Cardiac muscle cell (in vitro differentiated cells and primary cell): ENCODE measurements around the gene TIMM17B. TPM values are rescaled to one million over a fixed set of nuclear protein-coding genes. Genes with fewer than 3 reads are reported as not detected.
"Not testable (repeated sequence)": the region's sequence is repeated elsewhere in the genome, so short reads cannot be mapped to it uniquely, and the experiment has no call there.

Experiments used
- DNase-seq, 2 donors: peaks; one replicate each; pipeline versions ENCODE4 v3.0.0 to v3.0.0-alpha.2; 2010 to 2017; ENCODE audit warnings: low read depth in 1 of 2, low spot score in 1 of 2
- H3K27ac ChIP-seq: fragments of 200-600 bp; sonication (generic); 2 replicates; pipeline ENCODE4 v1.5.1; 2016
- H3K27me3 ChIP-seq: fragments of 200-600 bp; sonication (generic); 2 replicates; pipeline ENCODE4 v1.6.0; 2016; ENCODE audit warnings: control low read depth
- H3K36me3 ChIP-seq: fragments of 200-600 bp; sonication (generic); 2 replicates; pipeline ENCODE4 v1.5.1; 2016; ENCODE audit warnings: control low read depth
- H3K4me1 ChIP-seq: fragments of 200-600 bp; sonication (generic); 2 replicates; pipeline ENCODE4 v1.8.1; 2017; ENCODE audit warnings: low read depth, mild to moderate bottlenecking, mixed run types
- H3K4me3 ChIP-seq: fragments of 200-600 bp; sonication (generic); 2 replicates; pipeline ENCODE4 v1.5.1; 2016; ENCODE audit warnings: mild to moderate bottlenecking
- H3K9me3 ChIP-seq: fragments of 200-600 bp; sonication (generic); 2 replicates; pipeline ENCODE4 v1.5.1; 2017; ENCODE audit warnings: low read depth, mild to moderate bottlenecking, control low read depth
- CTCF ChIP-seq: IDR thresholded peaks from 2 replicates; pipeline ENCODE4 v1.5.1; 2012; ENCODE audit warnings: low read depth, mild to moderate bottlenecking, low read length
- polyA plus RNA-seq: library from polyadenylated mRNA; unstranded; fragments of >200 nt; fragmentation: Nextera tagmentation; extraction: Ambion mirVana; gene quantifications from 2 replicates; pipeline ENCODE4 v1.2.1, GENCODE V29; 2016
- total RNA-seq: library from RNA; depleted of rRNA; stranded (reverse); fragments of >200 nt; gene quantifications from 2 replicates; pipeline ENCODE4 v1.2.3, GENCODE V29; 2016

Gene TIMM17B
- total and polyA plus RNA-seq, 2 experiments from 2014 or later = 127 to 219 TPM

GRCh38 chrX:48864210-48864609 is 33.4 kb downstream of the TIMM17B start:
- Histone ChIP-seq H3K36me3 (no peaks in the 10 kb centered on the region), H3K27me3 (no peaks in the 10 kb centered on the region), H3K4me1 (no peaks in the 10 kb centered on the region), H3K4me3 (no peak overlapping the region), H3K9me3 (no peaks in the 10 kb centered on the region), H3K27ac (no peak overlapping the region)
- TF ChIP-seq CTCF = no peak
- peak in 1 of 2 donors; percentile 48 for DNase-seq

DNA sequence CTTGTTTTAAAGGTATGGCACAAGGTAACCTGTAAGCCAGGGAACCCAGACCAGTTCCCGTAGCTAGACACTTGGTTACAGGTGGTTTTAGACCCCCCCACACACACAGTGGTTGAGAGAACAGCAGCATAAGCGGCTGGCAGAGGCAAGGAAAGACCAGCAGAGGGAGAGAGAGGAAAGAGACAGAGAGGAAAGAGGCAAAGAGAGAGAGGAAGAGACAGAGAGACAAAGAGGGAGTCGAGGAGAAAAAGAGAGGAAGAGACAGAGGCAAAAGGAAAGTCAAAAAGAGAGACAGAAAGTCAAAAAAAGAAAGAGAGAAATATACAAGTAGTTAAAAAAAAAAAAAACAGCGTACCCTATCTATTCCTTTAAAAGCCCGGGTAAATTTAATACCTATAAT is 42.7 kb downstream of the TIMM17B start:
- H3K9me3 ChIP-seq = no peaks in the 10 kb centered on the region
- H3K36me3 ChIP-seq = no peaks in the 10 kb centered on the region
- H3K27ac ChIP-seq = no peak overlapping the region
- H3K4me1 ChIP-seq = no peaks in the 10 kb centered on the region
- peak in 1 of 2 donors; percentile 11 for DNase-seq
- no peaks in the 10 kb centered on the region for H3K27me3 ChIP-seq
- H3K4me3 ChIP-seq = no peak overlapping the region
- peak; percentile 40 for TF ChIP-seq CTCF

DNA sequence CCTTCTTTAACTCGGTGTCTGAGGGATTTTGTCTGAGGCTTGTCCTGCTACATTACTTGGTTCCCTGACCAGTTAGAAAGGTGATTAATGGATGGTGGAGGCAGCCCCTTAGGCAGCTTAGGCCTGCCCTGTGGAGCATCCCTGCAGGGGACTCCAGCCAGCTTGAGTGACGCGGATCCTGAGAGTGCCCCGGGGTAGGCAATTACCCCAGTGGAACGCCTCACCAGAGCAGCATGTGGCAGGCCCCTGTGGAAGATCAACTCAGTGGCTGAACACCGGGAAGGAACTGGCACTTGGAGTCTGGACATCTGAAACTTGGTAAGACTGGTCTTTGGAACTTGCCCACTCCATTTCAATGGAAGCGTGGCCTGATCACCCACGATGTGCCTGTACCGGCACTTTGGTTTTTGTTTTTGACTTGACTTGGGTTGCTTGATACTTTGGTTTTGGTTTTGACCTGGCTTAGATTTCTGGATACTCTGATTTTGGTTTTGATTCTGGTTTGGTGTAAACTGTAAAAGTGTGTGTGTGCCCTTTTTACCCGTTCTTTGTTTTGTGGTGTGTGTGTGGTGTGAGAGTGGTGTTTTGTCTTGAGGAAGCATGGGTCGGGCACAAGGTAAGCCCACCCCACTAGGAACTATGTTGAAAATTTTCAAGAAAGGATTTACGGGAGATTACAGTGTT is 43.3 kb downstream of the TIMM17B start:
- not testable (repeated sequence) for H3K4me3 ChIP-seq, DNase-seq, H3K36me3 ChIP-seq, H3K27ac ChIP-seq, H3K4me1 ChIP-seq, H3K9me3 ChIP-seq, H3K27me3 ChIP-seq

DNA sequence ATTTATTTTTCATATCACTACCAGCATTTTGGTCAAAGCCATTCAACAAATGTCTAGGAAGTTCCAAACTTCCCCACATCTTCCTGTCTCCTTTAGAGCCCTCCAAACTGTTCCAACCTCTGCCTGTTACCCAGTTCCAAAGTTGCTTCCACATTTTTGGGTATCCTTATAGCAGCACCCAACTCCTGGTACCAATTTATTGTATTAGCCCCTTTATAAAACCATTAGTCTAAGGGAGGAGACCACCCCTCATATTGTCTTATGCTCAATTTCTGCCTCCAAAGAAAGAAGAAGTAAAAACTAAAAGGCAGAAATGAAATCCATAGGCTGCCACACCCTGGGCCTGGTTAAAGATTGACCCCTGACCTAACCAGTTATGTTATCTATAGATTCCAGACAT is 44.1 kb downstream of the TIMM17B start:
- H3K4me3 ChIP-seq, H3K36me3 ChIP-seq, H3K27me3 ChIP-seq, H3K4me1 ChIP-seq, H3K9me3 ChIP-seq, DNase-seq, H3K27ac ChIP-seq: not testable (repeated sequence)

DNA sequence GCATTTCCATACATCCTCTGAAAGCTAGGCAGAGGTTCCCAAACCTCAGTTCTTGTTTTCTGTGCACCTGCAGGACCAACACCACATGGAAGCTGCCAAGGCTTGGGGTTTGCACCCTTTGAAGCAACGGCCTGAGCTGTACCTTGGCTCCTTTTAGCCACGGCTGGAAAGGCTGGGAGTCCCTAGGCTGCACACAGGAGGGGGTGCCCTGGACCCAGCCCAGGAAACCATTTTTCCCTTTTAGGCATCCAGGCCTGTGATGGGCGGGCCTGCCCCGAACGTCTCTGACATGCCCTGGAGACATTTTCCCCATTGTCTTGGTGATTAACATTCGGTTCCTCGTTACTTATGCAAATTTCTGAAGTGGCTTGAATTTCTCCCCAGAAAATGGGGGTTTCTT is 44.7 kb downstream of the TIMM17B start:
- Histone ChIP-seq H3K36me3 (no peaks in the 10 kb centered on the region), H3K27me3 (no peaks in the 10 kb centered on the region), H3K4me1 (no peaks in the 10 kb centered on the region), H3K9me3 (no peaks in the 10 kb centered on the region), H3K4me3 (no peak overlapping the region), H3K27ac (no peak overlapping the region)
- TF ChIP-seq CTCF = no peak
- DNase-seq = no peak

DNA sequence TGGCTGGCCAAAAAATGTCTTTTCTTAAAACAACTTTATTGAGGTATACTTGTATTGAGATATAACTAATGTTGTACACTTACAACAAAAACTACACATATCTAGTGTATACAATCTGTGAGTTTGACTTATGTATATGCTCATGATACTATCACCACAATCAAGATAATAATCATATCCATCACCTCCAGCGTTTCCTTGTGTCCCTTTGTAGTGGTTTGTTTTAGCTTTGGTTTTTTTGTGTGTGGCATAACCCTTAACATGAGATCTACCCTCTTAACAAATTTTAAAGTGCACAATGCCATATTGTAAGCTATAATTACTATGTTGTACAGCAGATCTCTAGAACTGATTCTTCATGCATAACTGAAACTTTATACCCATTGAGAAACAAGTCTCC is 48.7 kb downstream of the TIMM17B start:
- no peak overlapping the region for H3K4me3 ChIP-seq
- no peak for TF ChIP-seq CTCF
- no peaks in the 10 kb centered on the region for H3K36me3 ChIP-seq
- H3K27me3 ChIP-seq = no peaks in the 10 kb centered on the region
- H3K9me3 ChIP-seq = no peaks in the 10 kb centered on the region
- DNase-seq = no peak
- no peak overlapping the region for H3K27ac ChIP-seq
- no peaks in the 10 kb centered on the region for H3K4me1 ChIP-seq

Other genes with a start within 250 kb of the TIMM17B start
- gene WAS, start 214.0 kb downstream of the TIMM17B start, total RNA-seq = 1.9 TPM in 2 replicates
- gene WAS, start 214.0 kb downstream of the TIMM17B start, polyA plus RNA-seq = 1.7 and 4.3 TPM in 2 replicates
- 5.5 and 8.1 TPM in 2 replicates for gene SUV39H1, start 201.0 kb downstream of the TIMM17B start, total RNA-seq
- gene SUV39H1, start 201.0 kb downstream of the TIMM17B start, polyA plus RNA-seq = 6.7 and 6.9 TPM in 2 replicates
- gene GLOD5, start 136.0 kb downstream of the TIMM17B start, total RNA-seq = not detected in 2 replicates
- gene GLOD5, start 136.0 kb downstream of the TIMM17B start, polyA plus RNA-seq = not detected in 2 replicates
- gene GATA1, start 111.2 kb downstream of the TIMM17B start, total RNA-seq = not detected in 2 replicates
- gene GATA1, start 111.2 kb downstream of the TIMM17B start, polyA plus RNA-seq = 0.15 and 0.17 TPM in 2 replicates
- 143 and 162 TPM in 2 replicates for gene HDAC6, start 95.7 kb downstream of the TIMM17B start, total RNA-seq
- gene HDAC6, start 95.7 kb downstream of the TIMM17B start, polyA plus RNA-seq = 105 and 114 TPM in 2 replicates
- gene ERAS, start 71.3 kb downstream of the TIMM17B start, total RNA-seq = not detected in 2 replicates
- 0.17 TPM in 1 of 2 replicates, not detected in the other for gene ERAS, start 71.3 kb downstream of the TIMM17B start, polyA plus RNA-seq
- gene PCSK1N, start 62.2 kb downstream of the TIMM17B start, total RNA-seq = 7.1 and 8.5 TPM in 2 replicates
- 5.4 and 8.7 TPM in 2 replicates for gene PCSK1N, start 62.2 kb downstream of the TIMM17B start, polyA plus RNA-seq
- 62.8 and 74.8 TPM in 2 replicates for gene PQBP1, start 162 bp upstream of the TIMM17B start, total RNA-seq
- 75.3 and 114 TPM in 2 replicates for gene PQBP1, start 162 bp upstream of the TIMM17B start, polyA plus RNA-seq
- gene SLC35A2, start 13.9 kb upstream of the TIMM17B start, total RNA-seq = 17.3 and 22.2 TPM in 2 replicates
- 41.8 and 51.4 TPM in 2 replicates for gene SLC35A2, start 13.9 kb upstream of the TIMM17B start, polyA plus RNA-seq
- 18.5 and 25.2 TPM in 2 replicates for gene PIM2, start 21.3 kb upstream of the TIMM17B start, total RNA-seq
- gene PIM2, start 21.3 kb upstream of the TIMM17B start, polyA plus RNA-seq = 20.7 and 38.4 TPM in 2 replicates
- gene OTUD5, start 59.8 kb upstream of the TIMM17B start, total RNA-seq = 40.2 and 56.6 TPM in 2 replicates
- gene OTUD5, start 59.8 kb upstream of the TIMM17B start, polyA plus RNA-seq = 47.8 and 55.6 TPM in 2 replicates
- 1.1 and 2.6 TPM in 2 replicates for gene KCND1, start 74.1 kb upstream of the TIMM17B start, total RNA-seq
- 2.3 and 3.1 TPM in 2 replicates for gene KCND1, start 74.1 kb upstream of the TIMM17B start, polyA plus RNA-seq
- gene GRIPAP1, start 104.5 kb upstream of the TIMM17B start, total RNA-seq = 34.7 and 67.3 TPM in 2 replicates
- gene GRIPAP1, start 104.5 kb upstream of the TIMM17B start, polyA plus RNA-seq = 44.8 and 65.4 TPM in 2 replicates
- gene TFE3, start 145.6 kb upstream of the TIMM17B start, total RNA-seq = 30.0 and 55.0 TPM in 2 replicates
- gene TFE3, start 145.6 kb upstream of the TIMM17B start, polyA plus RNA-seq = 32.1 and 40.9 TPM in 2 replicates
- gene CCDC120, start 161.2 kb upstream of the TIMM17B start, total RNA-seq = 6.2 and 7.8 TPM in 2 replicates
- 5.4 and 10.8 TPM in 2 replicates for gene CCDC120, start 161.2 kb upstream of the TIMM17B start, polyA plus RNA-seq
- 22.9 and 30.3 TPM in 2 replicates for gene PRAF2, start 176.2 kb upstream of the TIMM17B start, total RNA-seq
- 56.2 and 76.7 TPM in 2 replicates for gene PRAF2, start 176.2 kb upstream of the TIMM17B start, polyA plus RNA-seq
- gene WDR45, start 182.1 kb upstream of the TIMM17B start, total RNA-seq = 51.4 and 54.6 TPM in 2 replicates
- 58.6 and 62.3 TPM in 2 replicates for gene WDR45, start 182.1 kb upstream of the TIMM17B start, polyA plus RNA-seq
- 37.3 and 38.4 TPM in 2 replicates for gene GPKOW, start 226.0 kb upstream of the TIMM17B start, total RNA-seq
- gene GPKOW, start 226.0 kb upstream of the TIMM17B start, polyA plus RNA-seq = 23.2 and 28.7 TPM in 2 replicates